GM18505 (cell line): ENCODE data around the gene SPIRE1.
"Not testable (repeated sequence)": the region's sequence is repeated elsewhere in the genome, so short reads cannot be mapped to it uniquely, and the experiment has no call there.

Source experiments
- ATAC-seq: cut with Tn5 transposase; IDR thresholded peaks from one replicate; pipeline ENCODE4 v1.9.1; 2021; ENCODE audit not compliant: unreplicated experiment
- POLR2A ChIP-seq: IDR thresholded peaks from 4 replicates; pipeline ENCODE4 v1.6.1; 2011; ENCODE audit warnings: borderline replicate concordance; ENCODE audit not compliant: insufficient read depth, insufficient read length; ENCODE audit errors: extremely low read depth

SPIRE1 gene

GRCh38 chr18:12422936-12423335 lies 235.0 kb downstream of the SPIRE1 start:
- ATAC-seq: no peak
- no peak for TF ChIP-seq POLR2A

GRCh38 chr18:12421732-12422131 lies 236.2 kb downstream of the SPIRE1 start:
- no peak for ATAC-seq

GRCh38 chr18:12420821-12421421 lies 237.0 kb downstream of the SPIRE1 start:
- peak; percentile 17 for TF ChIP-seq POLR2A
- no peak for ATAC-seq

More at GRCh38 chr18:12421732-12422131, 236.2 kb downstream of the SPIRE1 start:
- TF ChIP-seq POLR2A: no peak

GRCh38 chr18:12417687-12418086 lies 240.2 kb downstream of the SPIRE1 start:
- TF ChIP-seq POLR2A: no peak
- ATAC-seq: no peak

- ATAC-seq: no peak
- no peak for TF ChIP-seq POLR2A
Observed at GRCh38 chr18:12416098-12416729, 241.7 kb downstream of the SPIRE1 start.

GRCh38 chr18:12411456-12411855 lies 246.5 kb downstream of the SPIRE1 start:
- ATAC-seq: no peak
- TF ChIP-seq POLR2A: no peak

GRCh38 chr18:12410747-12411146 lies 247.2 kb downstream of the SPIRE1 start:
- not testable (repeated sequence) for ATAC-seq

- ATAC-seq: no peak
Observed at GRCh38 chr18:12410081-12410481, 247.8 kb downstream of the SPIRE1 start.

GRCh38 chr18:12409469-12409868 lies 248.4 kb downstream of the SPIRE1 start:
- no peak for TF ChIP-seq POLR2A
- ATAC-seq: no peak

More at GRCh38 chr18:12410081-12410481, 247.8 kb downstream of the SPIRE1 start:
- TF ChIP-seq POLR2A: no peak

- ATAC-seq: no peak
Observed at GRCh38 chr18:12408247-12408869, 249.5 kb downstream of the SPIRE1 start.

GRCh38 chr18:12406371-12407111 lies 251.4 kb downstream of the SPIRE1 start:
- no peak for TF ChIP-seq POLR2A
- ATAC-seq: no peak

More at GRCh38 chr18:12408247-12408869, 249.5 kb downstream of the SPIRE1 start:
- no peak for TF ChIP-seq POLR2A

GRCh38 chr18:12405066-12405465 lies 252.8 kb downstream of the SPIRE1 start:
- TF ChIP-seq POLR2A: no peak
- no peak for ATAC-seq
